Esophagus squamous epithelium (tissue), 5 donors: ENCODE results near the gene PRLH. TPM values are rescaled to one million over a fixed set of nuclear protein-coding genes. Genes with fewer than 3 reads are reported as not detected.

Experiments
- DNase-seq: peaks from one replicate; lab custom pipeline; 2025; lab: John Stamatoyannopoulos, UW
- H3K27ac ChIP-seq, 4 donors: fragments of 200-600 bp; sonication (generic); one replicate each; pipeline ENCODE4 v1.5.1; 2016 to 2019; ENCODE audit warnings: mild to moderate bottlenecking in 1 of 4
- H3K27me3 ChIP-seq, 4 donors: fragments of 200-600 bp; sonication (generic); 1 replicate in 3 of 4; 2 replicates in 1 of 4; pipeline versions ENCODE4 v1.5.1 to v1.6.0; 2017 to 2021; ENCODE audit warnings: antibody characterized with exemption in 1 of 4
- H3K36me3 ChIP-seq, 3 donors: fragments of 200-600 bp; sonication (generic); one replicate each; pipeline ENCODE4 v1.5.1; 2016 to 2019
- H3K4me1 ChIP-seq, 3 donors: fragments of 200-600 bp; sonication (generic); one replicate each; pipeline ENCODE4 v1.5.1; 2017 to 2019
- H3K4me3 ChIP-seq, 4 donors: fragments of 200-600 bp; sonication (generic); 1 replicate in 3 of 4; 2 replicates in 1 of 4; pipeline ENCODE4 v1.5.1; 2016 to 2019; ENCODE audit warnings: mild to moderate bottlenecking in 2 of 4, moderate library complexity in 1 of 4
- H3K9me3 ChIP-seq, 3 donors: fragments of 200-600 bp; sonication (generic); one replicate each; pipeline ENCODE4 v1.5.1; 2016 to 2019
- POLR2A ChIP-seq, 4 donors: fragments of 450-650 bp; IDR thresholded peaks; one replicate each; pipeline ENCODE4 v1.6.1; 2017; ENCODE audit warnings: antibody characterized with exemption in 4 of 4, mild to moderate bottlenecking in 4 of 4, moderate library complexity in 3 of 4
- WGBS, 2 donors: methylation state at CpG; one replicate each; pipeline ENCODE4 v1.1.5; 2018; 5-methylcytosine and 5-hydroxymethylcytosine counted together
- intact Hi-C: fragments of 100-400 bp; cut with DNase I; formaldehyde crosslinking; loops from one replicate; pipeline ENCODE4 v1.15.0; 2022
- total RNA-seq, 4 donors: library from RNA; depleted of rRNA; stranded (reverse); fragments of >200 nt; gene quantifications; one replicate each; pipeline ENCODE4 v1.1.0, GENCODE V29; 2016
- TF ChIP-seq, protein P1 (sequence below), 6 experiments: fragments of 450-650 bp in 4 of 6; fragments of 200-600 bp in 2 of 6; sonication (generic) in 2 of 6; IDR thresholded peaks; one replicate each; pipeline ENCODE4 v1.5.1; 2016 to 2019; ENCODE audit warnings: antibody characterized with exemption in 6 of 6, mild to moderate bottlenecking in 4 of 6, moderate library complexity in 4 of 6
- donor health status: DM: yes; HTN: yes; CAD: no.

The PRLH gene
- total RNA-seq, 4 donors from 2014 or later: not detected

- H3K27ac ChIP-seq: peak overlapping the region in 3 of 4 donors; percentile 24 to 75 (median 63)
- TF ChIP-seq, protein P1, sequence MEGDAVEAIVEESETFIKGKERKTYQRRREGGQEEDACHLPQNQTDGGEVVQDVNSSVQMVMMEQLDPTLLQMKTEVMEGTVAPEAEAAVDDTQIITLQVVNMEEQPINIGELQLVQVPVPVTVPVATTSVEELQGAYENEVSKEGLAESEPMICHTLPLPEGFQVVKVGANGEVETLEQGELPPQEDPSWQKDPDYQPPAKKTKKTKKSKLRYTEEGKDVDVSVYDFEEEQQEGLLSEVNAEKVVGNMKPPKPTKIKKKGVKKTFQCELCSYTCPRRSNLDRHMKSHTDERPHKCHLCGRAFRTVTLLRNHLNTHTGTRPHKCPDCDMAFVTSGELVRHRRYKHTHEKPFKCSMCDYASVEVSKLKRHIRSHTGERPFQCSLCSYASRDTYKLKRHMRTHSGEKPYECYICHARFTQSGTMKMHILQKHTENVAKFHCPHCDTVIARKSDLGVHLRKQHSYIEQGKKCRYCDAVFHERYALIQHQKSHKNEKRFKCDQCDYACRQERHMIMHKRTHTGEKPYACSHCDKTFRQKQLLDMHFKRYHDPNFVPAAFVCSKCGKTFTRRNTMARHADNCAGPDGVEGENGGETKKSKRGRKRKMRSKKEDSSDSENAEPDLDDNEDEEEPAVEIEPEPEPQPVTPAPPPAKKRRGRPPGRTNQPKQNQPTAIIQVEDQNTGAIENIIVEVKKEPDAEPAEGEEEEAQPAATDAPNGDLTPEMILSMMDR (IDR thresholded peaks at IDR 0.05): no peak
- no peak for TF ChIP-seq POLR2A (IDR thresholded peaks at IDR 0.05)
- intact Hi-C loops: no loop called here
- H3K9me3 ChIP-seq: no peaks in the 10 kb centered on the region
- peaks cover 3 to 44% (median 8%) of the 10 kb centered on the region in 3 donors for H3K4me1 ChIP-seq
- 71 to 79% methylated on average over 9 of the region's 9 CpGs for WGBS, 2 donors
- no peaks in the 10 kb centered on the region for H3K36me3 ChIP-seq
- no peak for DNase-seq
- H3K4me3 ChIP-seq: peak overlapping the region in 3 of 4 donors; percentile 18 to 22 (median 20)
- no peaks in the 10 kb centered on the region for H3K27me3 ChIP-seq
Measured at GRCh38 chr2:237599465-237600110, 33.2 kb downstream of the PRLH start.

GRCh38 chr2:237600205-237600846 is 34.0 kb downstream of the PRLH start:
- peak overlapping the region; percentile 24 to 83 (median 69) for H3K27ac ChIP-seq
- 29 to 45% methylated on average over 5 to 11 of the region's 16 CpGs for WGBS, 2 donors
- H3K27me3 ChIP-seq: no peaks in the 10 kb centered on the region
- no peak for TF ChIP-seq POLR2A (IDR thresholded peaks at IDR 0.05)
- TF ChIP-seq, protein P1 (IDR thresholded peaks at IDR 0.05): peak in 1 of 6 experiments; percentile 3
- H3K4me1 ChIP-seq: peaks cover 0 to 39% (median 8%) of the 10 kb centered on the region in 3 donors
- no peaks in the 10 kb centered on the region for H3K36me3 ChIP-seq
- no peak for DNase-seq
- peak overlapping the region in 3 of 4 donors; percentile 18 to 22 (median 20) for H3K4me3 ChIP-seq
- intact Hi-C loops: no loop called here
- no peaks in the 10 kb centered on the region for H3K9me3 ChIP-seq

DNA sequence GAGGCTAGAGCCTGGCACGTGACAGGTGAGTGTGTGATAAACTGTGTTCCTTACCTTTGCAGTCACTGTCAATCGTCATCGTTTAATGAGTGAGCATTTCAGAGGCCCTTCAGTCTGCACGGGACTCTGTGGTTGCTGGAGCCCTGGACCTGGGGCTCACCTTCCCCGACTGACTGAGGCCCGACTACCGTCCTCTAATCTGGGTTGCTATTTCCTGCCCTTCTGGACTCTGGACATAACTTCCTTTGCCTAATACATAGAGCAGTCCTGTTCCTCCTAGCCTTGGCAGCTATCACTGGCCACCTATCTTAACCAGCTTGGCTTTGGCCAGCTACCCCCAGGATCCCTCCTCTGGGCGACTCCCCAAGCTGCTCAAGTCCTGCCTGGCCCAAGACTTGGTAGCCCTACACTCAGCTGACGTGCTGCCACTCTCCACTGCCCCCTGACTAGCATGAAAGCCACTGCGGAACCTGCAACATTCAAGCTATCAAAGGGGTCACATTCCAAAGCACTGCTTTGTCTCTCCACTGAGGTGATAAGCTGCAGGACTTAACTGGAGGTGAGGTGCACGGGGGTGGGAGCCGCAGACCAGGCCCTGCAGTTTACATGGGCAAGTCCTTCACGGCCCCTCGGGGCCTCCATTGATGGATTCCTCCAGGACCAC is 35.2 kb downstream of the PRLH start:
- TF ChIP-seq POLR2A (IDR thresholded peaks at IDR 0.05): no peak
- TF ChIP-seq, protein P1 (IDR thresholded peaks at IDR 0.05): no peak
- Histone ChIP-seq H3K27ac (no peak overlapping the region), H3K36me3 (no peaks in the 10 kb centered on the region), H3K9me3 (no peaks in the 10 kb centered on the region), H3K4me3 (no peak overlapping the region), H3K4me1 (peaks cover 0 to 34% (median 8%) of the 10 kb centered on the region in 3 donors), H3K27me3 (no peaks in the 10 kb centered on the region)
- DNase-seq: no peak
- 81 to 91% methylated on average over 3 to 14 of the region's 14 CpGs for WGBS, 2 donors
- intact Hi-C loops: no loop called here

- no peak for DNase-seq
- H3K27me3 ChIP-seq: no peaks in the 10 kb centered on the region
- peaks cover 0 to 34% (median 8%) of the 10 kb centered on the region in 3 donors for H3K4me1 ChIP-seq
- H3K36me3 ChIP-seq: no peaks in the 10 kb centered on the region
- no peak for TF ChIP-seq POLR2A (IDR thresholded peaks at IDR 0.05)
- TF ChIP-seq, protein P1 (IDR thresholded peaks at IDR 0.05): no peak
- intact Hi-C loops: no loop called here
- no peaks in the 10 kb centered on the region for H3K9me3 ChIP-seq
- H3K4me3 ChIP-seq: no peak overlapping the region
- no peak overlapping the region for H3K27ac ChIP-seq
- 89 to 90% methylated on average over 7 of the region's 7 CpGs for WGBS, 2 donors
Measured at GRCh38 chr2:237602409-237602808, 36.0 kb downstream of the PRLH start.
